ENCODE results near the gene TPRX2.

DNA sequence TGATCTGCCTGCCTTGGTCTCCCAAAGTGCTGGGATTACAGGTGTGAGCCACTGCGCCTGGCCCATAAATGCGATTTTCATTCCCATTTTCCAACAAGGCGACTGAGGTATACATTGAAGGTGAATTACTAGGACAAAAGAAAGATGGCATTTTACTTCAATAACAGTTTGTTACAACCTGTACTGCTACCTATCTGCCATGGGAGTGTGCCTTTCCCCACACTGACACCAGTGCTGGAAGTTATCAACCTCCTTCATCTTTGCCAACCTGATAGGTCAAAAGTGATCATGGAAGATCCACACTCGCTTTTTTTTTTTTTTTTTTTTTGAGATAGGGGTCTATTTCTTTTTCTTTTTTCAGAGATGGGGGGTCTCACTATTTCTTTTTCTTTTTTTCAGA is 26.3 kb upstream of the TPRX2 start:
- TF ChIP-seq CTCF (conservative IDR thresholded peaks at IDR 0.05; ENCODE audit: low read depth, low read length), result no peak
- no peak for TF ChIP-seq EZH2 (IDR thresholded peaks at IDR 0.05; ENCODE audit: borderline replicate concordance, low read depth, low read length, poor library complexity, severe bottlenecking)
